Measurements from ENCODE around the gene MARCHF2.

DNA sequence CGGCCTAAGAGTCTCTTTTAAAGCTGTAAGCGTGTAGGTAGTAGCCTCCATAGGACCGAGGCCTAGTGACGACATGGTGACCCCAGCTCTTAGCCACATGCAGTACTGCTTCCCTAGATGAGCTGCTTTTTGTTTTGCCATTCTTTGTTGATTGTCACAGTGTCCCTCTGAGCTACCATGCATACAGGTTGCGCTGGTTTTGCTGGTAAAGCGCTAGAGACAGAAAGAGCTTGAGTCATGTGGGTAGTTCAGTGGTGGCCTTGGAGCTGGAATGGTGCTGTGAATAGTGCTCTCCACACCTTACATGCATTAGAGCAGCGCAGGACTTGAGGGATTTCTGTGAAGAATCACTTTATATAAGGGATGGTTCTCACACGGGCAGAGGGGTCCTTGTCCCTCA, 36.7 kb downstream of the MARCHF2 start:
- no peak for TF ChIP-seq CTCF (IDR thresholded peaks at IDR 0.05; ENCODE audit: insufficient read depth, low read depth, low read length)
- TF ChIP-seq EZH2 (IDR thresholded peaks at IDR 0.05; ENCODE audit: insufficient read depth, low read length): no peak

Data from astrocyte (in vitro differentiated cells and primary cell).